ENCODE measurements around the gene RAD51B.

The RAD51B gene

DNA sequence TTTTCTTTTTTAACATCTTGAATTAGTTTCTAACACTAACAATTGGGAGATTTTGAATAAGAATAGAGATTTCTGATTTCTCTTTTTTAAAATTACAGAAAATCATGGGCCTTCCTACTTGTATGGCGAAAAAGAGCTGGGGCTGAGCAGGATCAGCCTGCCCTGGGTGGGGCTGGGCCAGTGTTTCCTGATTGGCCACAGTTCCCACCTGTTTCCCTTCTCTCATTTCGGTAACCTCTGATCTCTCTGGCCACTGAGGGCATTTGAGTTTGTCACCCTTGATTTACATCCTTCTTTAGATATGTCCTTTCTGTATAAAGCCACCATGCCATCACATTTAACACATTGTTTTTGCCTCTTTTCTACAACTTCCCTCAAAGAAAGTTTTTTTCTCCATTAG, 719.1 kb downstream of the RAD51B start:
- peak overlapping the region in 1 of 21 experiments; percentile 43 for H3K27ac ChIP-seq
- no peak overlapping the region for H3K4me3 ChIP-seq

DNA sequence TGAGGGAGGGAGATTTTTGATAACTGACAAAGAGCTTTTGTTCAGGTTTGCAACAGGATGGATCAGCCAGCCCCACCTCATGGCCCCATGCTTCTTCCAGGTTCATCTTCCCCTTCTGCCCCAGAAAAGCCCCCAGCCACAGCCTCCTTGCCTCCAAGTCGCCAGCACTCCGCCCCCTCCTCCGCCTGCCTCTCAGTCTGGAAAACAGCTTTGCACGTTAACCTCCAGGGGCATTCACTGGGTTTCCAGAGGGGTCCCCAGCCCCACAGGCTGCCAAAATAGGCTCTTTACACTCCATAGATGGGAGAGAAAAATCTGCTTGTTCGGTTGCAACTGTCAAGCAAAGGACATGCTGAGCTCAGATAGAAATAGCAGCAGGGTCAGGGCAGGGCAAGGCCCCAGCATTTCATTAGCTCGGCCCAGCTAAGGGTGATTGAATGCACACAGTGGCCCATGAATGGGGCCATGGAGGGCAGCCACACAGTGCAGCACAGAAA, 719.7 kb downstream of the RAD51B start:
- Histone ChIP-seq H3K27ac (peak overlapping the region in 1 of 21 experiments; percentile 43), H3K4me3 (no peak overlapping the region)

DNA sequence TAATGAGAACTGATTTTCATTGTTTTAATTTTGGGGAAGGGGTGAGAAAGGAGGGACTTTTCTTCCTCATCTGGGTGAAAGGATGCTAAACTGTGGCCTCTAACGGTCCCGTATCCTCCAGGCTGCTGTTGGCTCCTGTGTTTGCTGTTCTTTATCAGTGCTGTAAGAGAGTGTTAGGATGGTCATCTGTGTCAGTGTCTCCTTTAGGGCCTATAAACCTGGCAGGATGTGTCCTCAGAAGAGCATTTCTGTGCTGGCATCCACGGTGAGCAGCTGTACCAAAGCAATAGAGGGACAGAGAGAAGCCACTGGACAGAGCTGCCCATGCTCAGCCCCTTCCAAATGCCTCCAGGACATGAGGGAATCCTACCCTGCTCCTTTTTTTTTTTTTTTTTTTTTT, 720.2 kb downstream of the RAD51B start:
- Histone ChIP-seq H3K4me3 (no peak overlapping the region), H3K27ac (no peak overlapping the region)

DNA sequence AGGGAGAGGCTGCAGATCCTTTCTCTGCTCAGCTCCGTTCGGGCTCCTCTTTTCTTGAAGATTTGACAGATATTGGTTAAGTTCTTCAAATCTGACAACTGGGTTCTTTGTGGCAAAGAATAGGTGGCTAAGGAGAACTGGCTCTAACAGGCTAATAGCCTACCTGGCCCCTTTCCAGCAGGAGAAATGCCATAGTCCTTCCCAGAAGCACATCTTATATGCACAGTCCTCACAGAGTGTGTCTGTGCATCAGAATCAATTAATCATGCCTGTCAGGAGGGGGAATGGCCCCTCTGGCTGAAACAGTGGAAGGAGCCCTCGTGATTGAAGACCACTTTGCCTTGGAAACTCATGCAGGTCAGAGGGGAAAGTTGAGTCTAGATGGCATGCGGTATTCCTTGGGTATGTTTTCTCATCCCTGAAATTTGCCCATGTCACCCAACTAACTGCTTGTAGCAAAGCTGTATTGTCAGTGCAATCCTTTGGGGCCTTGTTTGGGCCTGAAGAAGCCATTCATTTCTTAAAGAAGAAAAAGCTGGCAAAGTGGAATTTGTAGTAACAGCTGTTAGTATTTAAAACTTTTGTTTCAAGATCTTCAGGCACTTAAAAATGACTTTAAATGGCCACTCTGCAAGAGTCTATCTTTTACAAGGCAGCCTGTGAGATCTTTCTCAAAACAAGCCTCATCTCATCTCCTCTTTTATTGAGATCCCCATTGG, 721.8 kb downstream of the RAD51B start:
- Histone ChIP-seq H3K4me3 (no peak overlapping the region), H3K27ac (peak overlapping the region in 10 of 21 experiments; percentile 2 to 72 (median 44))

DNA sequence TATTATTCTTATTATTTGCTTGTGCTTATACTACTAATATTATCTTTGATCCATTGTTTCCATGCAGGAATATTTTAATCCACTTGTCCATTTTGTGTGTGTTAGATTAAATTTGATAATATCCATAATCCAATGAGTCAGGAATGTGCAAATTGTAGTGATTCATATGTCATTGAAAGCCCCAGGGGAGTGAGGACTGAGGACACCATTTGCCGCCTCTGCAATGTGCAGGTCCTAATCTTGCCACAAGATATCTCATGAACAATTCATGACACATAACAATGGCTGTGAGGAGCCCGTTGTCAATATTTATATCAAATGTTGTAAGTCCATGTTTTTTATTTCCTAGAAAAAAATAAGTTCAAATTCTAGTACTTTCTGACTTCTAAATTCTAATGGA, 722.8 kb downstream of the RAD51B start:
- Histone ChIP-seq H3K4me3 (no peak overlapping the region), H3K27ac (peak overlapping the region in 7 of 21 experiments; percentile 24 to 91 (median 61))

DNA sequence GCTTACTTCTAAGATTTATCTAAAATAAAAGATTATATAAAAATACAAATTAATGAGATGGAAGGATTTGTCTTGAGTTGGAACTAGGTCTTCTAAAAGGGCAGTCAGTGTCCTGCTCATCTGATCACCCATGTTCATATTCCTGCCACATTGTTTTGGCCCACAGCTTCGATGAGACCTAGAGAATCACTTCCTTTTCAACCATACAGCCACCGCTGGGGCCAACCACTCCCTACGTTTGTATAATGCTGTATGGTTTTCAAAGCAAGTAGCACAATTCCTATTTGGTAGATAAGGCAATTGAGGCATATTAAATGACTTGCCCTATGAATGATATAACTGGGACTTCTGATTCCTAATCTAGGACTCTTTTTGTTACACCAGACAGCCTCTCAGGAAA, 723.9 kb downstream of the RAD51B start:
- Histone ChIP-seq H3K27ac (peak overlapping the region in 15 of 21 experiments; percentile 19 to 94 (median 65)), H3K4me3 (no peak overlapping the region)

DNA sequence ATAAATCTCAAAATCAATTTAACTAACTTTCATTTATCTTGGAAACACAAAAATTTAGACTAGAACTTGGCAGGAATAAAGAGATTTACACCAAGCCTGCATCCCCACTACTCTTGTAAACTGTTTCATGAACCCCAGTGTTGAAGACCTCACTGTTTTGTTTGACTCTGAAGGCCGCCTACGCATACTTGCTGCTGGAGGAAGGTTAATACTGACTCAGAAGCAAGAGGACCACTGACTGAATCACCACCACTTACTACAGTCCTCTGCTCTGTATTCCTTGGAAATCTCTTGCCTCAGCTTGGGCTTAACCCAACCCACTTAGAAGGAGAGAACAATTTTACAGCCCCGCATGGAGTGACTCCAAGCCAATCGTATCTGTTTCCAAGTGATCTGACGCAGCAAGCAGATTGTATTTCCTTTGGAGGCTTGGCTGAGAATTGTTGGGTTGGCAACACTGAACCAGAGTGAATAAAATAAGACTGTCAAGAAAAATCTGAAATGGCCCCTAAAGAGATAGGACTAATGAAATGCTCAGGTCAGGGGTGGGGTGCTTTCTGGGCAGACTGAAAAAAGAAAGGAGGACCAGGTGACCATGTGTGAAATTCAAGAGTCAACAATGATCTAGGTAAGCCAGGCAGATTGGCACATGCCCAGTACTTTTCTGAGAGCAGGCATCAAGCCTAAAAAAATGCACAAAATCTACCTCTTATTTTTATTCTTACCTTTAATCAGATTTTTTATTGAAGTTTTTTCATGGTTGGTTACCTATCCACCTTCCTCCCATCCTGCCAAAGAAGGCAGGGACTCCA, 724.7 kb downstream of the RAD51B start:
- H3K27ac ChIP-seq = peak overlapping the region in 20 of 21 experiments; percentile 12 to 97 (median 90)
- no peak overlapping the region for H3K4me3 ChIP-seq

DNA sequence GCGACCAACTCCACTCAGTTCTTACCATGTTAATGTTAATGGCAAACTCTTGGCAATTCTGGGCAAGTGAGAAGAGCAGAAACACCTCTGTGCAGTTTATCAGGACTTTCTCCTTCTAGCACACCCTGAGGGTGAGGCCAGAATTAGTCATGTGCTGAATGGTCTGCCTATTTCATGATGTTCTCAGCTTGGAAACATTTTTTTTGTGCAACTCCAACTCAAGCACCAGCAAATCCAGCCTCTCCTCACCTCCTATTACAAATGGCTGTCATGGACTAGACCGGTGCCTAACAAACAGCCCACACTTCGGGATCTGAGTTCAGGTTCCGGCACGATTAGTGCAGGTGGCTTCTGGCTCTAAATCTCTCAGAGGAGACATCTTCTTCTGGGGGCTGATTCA, 727.3 kb downstream of the RAD51B start:
- Histone ChIP-seq H3K4me3 (no peak overlapping the region), H3K27ac (peak overlapping the region in 19 of 21 experiments; percentile 39 to 97 (median 91))

DNA sequence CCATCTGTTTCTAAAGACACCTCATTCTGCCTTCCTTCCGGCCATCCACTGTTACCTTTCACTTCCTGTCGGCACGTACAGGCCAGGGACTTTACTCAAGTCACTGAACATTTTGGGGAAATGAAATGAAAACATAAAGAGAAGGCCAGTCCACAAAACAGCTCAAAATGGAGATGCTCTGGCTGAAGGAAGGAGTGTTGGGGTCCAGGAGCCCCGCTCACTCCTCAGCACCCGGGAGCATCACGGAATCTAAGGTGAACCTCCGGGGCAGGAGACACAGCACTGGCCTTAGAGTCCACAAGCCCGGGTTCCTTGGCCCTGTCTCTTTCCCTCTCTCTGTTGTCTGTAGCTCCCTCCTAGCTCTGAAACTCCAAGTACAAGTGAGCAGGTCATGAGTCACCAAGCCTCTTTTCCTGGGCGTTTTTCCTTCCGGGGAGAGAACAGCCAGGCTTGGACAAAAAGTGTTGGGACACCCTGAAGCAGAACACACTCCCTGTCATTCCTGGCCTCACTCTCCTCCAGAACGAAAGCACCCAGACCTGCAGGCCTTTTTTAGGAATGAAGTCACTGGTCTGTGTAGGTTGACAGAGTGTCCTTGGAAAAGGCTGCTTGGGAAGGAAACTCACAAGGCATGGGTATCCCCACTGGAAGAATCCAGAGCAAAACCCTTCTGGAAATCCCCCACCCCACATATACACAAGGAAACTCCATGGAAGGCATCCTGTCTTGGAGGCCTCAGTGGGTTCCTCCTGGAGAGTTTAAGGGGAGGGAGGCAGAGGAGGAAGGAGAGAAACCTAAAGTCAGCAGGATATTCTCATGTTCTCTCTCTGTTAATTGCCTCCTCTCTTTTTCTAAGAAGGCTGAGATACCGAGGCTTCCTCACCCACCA, 728.0 kb downstream of the RAD51B start:
- Histone ChIP-seq H3K27ac (peak overlapping the region; percentile 33 to 97 (median 91)), H3K4me3 (no peak overlapping the region)

DNA sequence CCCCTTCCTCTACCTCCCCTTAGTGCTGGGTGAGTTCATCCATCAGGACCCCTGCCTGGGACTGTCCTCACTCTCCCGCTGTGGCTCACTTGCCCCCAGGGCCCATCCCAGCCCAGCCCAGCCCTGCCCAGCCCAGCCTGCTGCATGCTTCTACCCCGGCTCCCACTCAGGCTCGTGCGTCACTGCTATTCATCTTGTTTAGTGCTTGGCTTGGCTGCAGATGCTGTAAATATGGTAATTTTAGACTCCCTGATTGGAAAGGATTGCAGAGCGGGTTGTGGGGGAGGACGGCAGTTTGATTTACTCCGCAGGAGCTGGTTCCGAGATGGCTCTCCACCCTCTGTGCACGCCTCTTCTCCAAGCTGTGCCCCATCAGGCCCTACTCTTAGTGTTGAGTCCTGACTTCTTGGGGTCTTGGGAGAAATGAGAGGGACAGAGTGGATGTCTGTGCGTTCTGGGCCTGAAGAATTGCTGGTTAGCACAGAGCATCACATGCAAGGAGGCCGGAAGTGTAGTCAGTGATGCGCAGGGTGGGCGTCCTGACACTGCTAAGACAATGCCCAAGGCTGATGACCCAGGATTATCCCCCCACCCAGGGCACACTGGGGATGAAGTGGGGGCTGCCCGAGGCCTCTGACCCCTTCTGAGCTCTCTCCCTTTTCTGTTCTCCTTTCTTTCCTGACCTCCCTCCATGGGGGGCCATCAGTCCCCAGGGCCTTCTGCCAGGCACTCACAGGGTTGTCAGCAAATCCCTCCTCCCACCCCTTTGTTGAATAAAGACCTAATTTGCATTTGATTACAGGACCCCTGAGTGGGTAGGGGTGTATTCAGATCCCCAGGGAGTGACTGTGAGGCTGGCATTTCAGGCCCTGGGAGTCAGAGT, 728.9 kb downstream of the RAD51B start:
- Histone ChIP-seq H3K4me3 (no peak overlapping the region), H3K27ac (peak overlapping the region; percentile 39 to 97 (median 91))

DNA sequence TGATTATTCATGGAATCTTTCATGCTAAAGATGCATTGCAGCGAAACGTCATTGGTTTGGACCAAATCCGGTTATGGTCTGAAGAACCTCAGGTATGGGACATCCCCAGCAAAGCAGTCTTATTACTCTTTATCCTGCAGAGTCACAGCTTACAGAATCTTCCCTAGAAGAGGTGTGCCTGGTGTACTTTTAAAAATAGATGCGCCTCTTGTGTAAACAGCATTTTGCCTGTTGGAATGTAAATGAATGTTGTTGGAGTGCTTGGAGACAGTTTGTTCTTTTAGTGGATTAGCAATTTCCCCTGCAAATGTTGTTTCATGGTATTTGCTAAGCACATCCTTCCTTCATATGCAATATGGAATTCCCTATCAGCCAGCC, 730.7 kb downstream of the RAD51B start:
- Histone ChIP-seq H3K27ac (peak overlapping the region in 15 of 21 experiments; percentile 0 to 91 (median 63)), H3K4me3 (no peak overlapping the region)

DNA sequence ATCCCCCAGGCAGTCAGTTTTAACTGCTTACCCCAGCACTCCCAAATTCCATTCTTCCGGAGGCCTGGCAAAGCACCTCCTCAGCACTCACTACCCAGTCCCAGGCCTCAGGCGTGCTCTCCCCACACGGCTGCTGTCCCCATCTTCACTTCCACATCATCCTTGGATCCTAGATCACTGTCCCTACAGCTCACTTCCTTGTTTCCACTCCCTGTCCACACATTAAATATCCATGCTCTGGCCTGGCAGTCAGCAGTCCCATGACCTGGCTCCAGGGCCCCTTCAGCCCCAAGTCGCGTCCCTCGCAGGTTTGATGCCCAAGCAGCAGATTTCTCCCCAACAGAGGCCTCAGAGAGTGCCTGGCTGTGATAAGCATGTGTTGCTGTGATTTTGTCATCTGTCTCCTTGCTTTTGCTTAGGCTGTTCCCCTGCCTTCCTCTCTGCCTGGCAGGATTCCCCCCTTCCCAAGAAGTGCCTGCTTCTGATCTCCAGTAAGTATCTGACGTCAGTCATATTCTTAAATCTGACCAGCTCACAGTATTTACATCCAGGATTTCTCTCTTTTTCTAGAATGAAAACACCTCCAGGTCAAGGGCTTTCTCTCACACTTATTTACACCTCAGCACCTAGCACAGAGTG, 731.6 kb downstream of the RAD51B start:
- H3K27ac ChIP-seq = peak overlapping the region in 18 of 21 experiments; percentile 0 to 91 (median 52)

DNA sequence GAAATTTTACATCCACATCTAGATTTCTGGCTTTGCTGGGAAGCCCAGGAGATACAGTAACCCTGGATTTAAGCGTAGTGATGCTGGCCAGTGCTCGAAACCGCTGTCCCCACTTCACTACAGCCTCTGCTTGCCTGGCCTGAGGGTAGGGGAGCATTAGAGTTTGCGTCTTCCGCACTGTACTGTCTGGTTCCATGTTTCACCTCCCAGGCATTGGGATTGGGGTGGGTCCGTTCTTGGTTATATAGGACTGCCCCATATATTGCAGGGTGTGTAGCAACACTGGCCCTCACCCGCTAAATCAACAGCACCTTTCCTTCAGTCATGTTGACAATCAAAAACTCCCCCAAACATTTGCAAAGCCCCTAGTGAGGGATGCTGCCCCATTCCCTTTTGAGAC, 732.5 kb downstream of the RAD51B start:
- Histone ChIP-seq H3K27ac (peak overlapping the region in 17 of 21 experiments; percentile 1 to 91 (median 62)), H3K4me3 (no peak overlapping the region)

More for the DNA sequence above, 731.6 kb downstream of the RAD51B start:
- H3K4me3 ChIP-seq = no peak overlapping the region

DNA sequence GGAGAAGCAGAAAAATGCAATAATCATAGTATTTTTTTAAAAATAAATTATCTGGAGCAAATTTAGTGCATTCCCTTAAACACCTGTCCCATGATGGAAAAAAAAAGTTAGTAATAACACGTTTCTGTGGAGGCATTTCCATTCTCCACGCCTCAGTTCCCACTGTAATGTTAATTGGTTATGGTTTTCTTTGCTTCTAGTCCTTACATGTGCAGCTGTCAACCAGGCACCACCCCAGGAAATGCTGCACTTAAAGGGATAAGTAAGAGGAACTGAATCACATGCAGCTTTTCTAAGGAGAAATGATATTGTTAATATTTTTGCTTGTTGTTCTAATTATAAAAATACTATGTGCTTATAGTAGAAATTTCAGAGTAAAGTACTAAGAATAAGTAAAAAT, 733.0 kb downstream of the RAD51B start:
- H3K27ac ChIP-seq = peak overlapping the region in 17 of 21 experiments; percentile 13 to 91 (median 64)
- H3K4me3 ChIP-seq = no peak overlapping the region

DNA sequence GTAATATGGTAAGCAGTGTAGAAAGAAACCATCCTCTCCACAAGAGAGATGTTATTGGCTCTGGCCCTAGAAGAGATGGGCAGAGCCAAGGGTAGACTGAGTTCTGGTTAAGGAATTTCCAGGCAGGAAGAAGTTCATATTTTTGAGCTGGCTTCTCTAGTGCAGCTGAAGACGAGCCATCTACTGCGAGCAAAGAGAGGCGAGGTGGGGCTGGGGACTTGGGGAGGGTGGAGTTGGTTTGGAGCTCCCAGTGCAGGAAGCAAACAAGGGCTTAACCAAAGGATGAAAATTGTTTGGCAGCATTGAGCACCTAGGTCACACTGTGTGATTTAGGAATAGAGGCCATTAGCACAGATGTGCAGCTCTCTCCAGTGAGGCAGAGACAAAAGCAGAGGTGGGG, 733.7 kb downstream of the RAD51B start:
- no peak overlapping the region for H3K4me3 ChIP-seq
- peak overlapping the region in 17 of 21 experiments; percentile 13 to 91 (median 63) for H3K27ac ChIP-seq

DNA sequence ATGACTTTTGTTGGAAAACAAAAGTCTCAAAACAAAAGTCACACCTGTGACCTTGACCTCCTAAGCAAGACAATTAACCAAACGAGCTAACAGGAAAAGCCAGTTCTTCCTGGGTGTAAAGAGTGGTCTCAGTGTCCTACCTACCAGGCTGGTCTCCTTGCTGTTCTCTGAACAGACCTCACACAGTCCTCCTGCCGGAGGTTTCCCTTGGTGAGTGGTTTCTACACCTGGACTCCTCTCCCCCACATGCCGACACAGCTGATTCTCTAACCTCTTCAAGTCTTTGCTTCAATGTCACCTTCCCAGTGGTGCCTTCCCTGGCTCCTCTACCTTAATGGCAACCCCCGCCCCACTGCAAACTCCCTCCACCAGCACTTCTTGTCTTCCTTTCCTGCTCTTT, 734.7 kb downstream of the RAD51B start:
- Histone ChIP-seq H3K27ac (peak overlapping the region in 14 of 21 experiments; percentile 10 to 91 (median 66)), H3K4me3 (no peak overlapping the region)

DNA sequence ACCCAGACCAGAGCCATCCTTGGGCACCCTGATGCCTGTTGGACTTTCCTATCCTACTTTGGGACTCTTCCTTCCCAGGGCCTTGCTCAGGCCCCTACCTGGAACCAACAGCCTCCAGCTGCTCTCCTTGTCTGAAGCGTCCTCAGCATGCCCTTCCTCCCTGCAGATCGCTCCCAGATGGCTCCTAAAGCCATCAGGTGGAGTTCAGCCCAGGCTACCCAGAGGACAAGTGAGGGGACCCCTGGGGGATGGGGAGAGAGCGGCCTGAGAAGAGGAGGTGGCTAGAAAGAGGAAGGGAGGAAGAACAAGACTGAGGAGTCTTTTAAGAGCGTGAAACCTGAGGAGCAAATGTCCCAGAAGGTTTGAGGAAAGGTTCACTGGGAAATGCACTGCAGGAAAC, 736.7 kb downstream of the RAD51B start:
- Histone ChIP-seq H3K4me3 (no peak overlapping the region), H3K27ac (peak overlapping the region in 3 of 21 experiments; percentile 1 to 91 (median 22))

DNA sequence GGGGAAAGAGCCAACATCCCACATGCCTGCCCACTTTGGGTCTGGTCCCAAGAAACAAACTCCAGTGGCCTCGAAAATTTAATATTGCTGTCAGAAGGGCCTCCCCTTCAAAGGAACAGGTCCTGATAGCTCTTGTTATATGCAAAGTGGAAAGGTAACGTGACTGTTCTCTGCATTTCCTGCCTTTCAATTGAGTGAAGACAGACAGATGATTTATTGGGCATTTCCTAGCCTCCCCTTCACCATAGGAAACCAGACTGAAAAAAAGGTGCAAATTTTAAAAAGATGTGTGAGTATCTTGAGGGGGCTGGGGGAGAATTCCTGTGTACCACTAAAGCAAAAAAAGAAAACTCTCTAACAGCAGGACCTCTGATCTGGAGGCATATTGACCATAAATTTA, 738.1 kb downstream of the RAD51B start:
- Histone ChIP-seq H3K27ac (no peak overlapping the region), H3K4me3 (no peak overlapping the region)

Data from skin epidermis (tissue), 12 donors.